Measurements from ENCODE around the gene RNF220.

DNA sequence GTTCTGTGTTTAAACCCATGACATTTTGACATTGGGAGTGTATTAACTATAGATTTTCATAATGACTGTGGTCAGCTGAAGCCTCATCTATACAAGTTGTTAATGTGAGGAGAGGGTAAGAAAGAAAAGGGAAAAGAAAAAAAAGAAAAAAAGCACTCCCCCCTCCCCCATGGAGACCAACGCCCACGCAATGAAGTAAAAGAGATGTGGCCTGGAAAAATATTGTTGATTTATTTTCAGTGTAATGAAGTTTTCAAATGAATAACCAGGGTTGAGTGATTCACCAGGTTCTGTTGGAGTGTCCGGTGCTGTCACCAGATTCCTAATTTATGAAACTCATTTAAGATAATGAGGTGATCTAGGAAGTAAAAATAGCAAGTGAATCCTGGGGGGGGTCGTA is 4.7 kb downstream of the RNF220 start:
- TF ChIP-seq, protein P1, sequence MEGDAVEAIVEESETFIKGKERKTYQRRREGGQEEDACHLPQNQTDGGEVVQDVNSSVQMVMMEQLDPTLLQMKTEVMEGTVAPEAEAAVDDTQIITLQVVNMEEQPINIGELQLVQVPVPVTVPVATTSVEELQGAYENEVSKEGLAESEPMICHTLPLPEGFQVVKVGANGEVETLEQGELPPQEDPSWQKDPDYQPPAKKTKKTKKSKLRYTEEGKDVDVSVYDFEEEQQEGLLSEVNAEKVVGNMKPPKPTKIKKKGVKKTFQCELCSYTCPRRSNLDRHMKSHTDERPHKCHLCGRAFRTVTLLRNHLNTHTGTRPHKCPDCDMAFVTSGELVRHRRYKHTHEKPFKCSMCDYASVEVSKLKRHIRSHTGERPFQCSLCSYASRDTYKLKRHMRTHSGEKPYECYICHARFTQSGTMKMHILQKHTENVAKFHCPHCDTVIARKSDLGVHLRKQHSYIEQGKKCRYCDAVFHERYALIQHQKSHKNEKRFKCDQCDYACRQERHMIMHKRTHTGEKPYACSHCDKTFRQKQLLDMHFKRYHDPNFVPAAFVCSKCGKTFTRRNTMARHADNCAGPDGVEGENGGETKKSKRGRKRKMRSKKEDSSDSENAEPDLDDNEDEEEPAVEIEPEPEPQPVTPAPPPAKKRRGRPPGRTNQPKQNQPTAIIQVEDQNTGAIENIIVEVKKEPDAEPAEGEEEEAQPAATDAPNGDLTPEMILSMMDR (optimal IDR thresholded peaks at IDR 0.05 in 1 of 3, IDR thresholded peaks at IDR 0.05 in 1 of 3, conservative IDR thresholded peaks at IDR 0.05 in 1 of 3; ENCODE audit: extremely low read depth in 1 of 3, insufficient read depth in 2 of 3, low read length in 3 of 3), result no peak
- no peak for TF ChIP-seq EZH2 (IDR thresholded peaks at IDR 0.05; ENCODE audit: low read length)
